Endothelial cell (in vitro differentiated cells): ENCODE data around the gene ITPKB. TPM values are rescaled to one million over a fixed set of nuclear protein-coding genes. Genes with fewer than 3 reads are reported as not detected.
"Not testable (repeated sequence)": the region's sequence is repeated elsewhere in the genome, so short reads cannot be mapped to it uniquely, and the experiment has no call there.

ENCODE experiments used
- DNase-seq: peaks from one replicate; pipeline ENCODE4 v3.0.0; 2021; ENCODE audit warnings: low spot score
- H3K27ac Mint-ChIP-seq: one replicate; pipeline ENCODE4 v1.8.0; 2021; ENCODE audit warnings: mixed read lengths, inconsistent platforms; ENCODE audit not compliant: unreplicated experiment
- H3K27me3 Mint-ChIP-seq: one replicate; pipeline ENCODE4 v1.8.0; 2021; ENCODE audit warnings: mild to moderate bottlenecking, moderate library complexity, mixed read lengths, inconsistent platforms; ENCODE audit not compliant: unreplicated experiment
- H3K36me3 Mint-ChIP-seq: one replicate; pipeline ENCODE4 v1.8.0; 2021; ENCODE audit warnings: mild to moderate bottlenecking, low read depth, mixed read lengths, inconsistent platforms; ENCODE audit not compliant: unreplicated experiment
- H3K4me1 Mint-ChIP-seq: one replicate; pipeline ENCODE4 v1.8.0; 2021; ENCODE audit warnings: mild to moderate bottlenecking, mixed read lengths, inconsistent platforms; ENCODE audit not compliant: unreplicated experiment
- H3K4me3 Mint-ChIP-seq: one replicate; pipeline ENCODE4 v1.8.0; 2021; ENCODE audit warnings: mild to moderate bottlenecking, mixed read lengths, inconsistent platforms; ENCODE audit not compliant: unreplicated experiment
- H3K9me3 Mint-ChIP-seq: one replicate; pipeline ENCODE4 v1.8.0; 2021; ENCODE audit warnings: mixed read lengths, inconsistent platforms; ENCODE audit not compliant: unreplicated experiment
- total RNA-seq: library from RNA; stranded (reverse); fragmentation: NEBNext Ultra II Directional; extraction: Animal tissue kit (Norgen Biotek cat#: 25700); gene quantifications from one replicate; pipeline ENCODE4 v1.2.1, GENCODE V29; 2021; ENCODE audit not compliant: unreplicated experiment
- TF ChIP-seq, protein P1 (sequence below): fragments of 200-600 bp; sonication (generic); IDR thresholded peaks from one replicate; pipeline ENCODE4 v1.5.0; 2021; ENCODE audit warnings: antibody characterized with exemption; ENCODE audit not compliant: unreplicated experiment

Gene ITPKB
- total RNA-seq, 1 donor from 2014 or later: 144 TPM

DNA sequence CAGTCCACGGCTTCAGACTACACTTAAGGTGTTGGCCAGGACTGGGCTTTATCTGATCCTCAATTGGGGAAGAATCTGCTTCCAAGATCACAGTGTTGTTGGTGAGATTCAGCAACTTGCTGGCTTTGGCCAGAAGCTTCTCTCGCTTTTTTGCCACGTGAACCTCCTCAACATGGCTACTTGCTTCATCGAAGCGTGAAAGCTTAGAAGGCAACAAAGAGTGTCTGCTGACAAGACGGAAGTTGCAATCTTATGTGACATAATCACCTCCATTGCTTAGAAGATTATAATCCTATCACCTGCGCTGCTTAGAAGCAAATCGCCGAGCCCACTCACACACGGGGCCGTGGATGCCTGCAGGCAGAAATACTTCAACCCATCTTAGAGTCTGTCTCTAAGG lies 10.4 kb upstream of the ITPKB start:
- H3K36me3 Mint-ChIP-seq: peaks cover 5% of the 10 kb centered on the region
- H3K4me3 Mint-ChIP-seq: no peak overlapping the region
- no peak for DNase-seq
- H3K27me3 Mint-ChIP-seq: peaks cover 7% of the 10 kb centered on the region
- H3K9me3 Mint-ChIP-seq: no peaks in the 10 kb centered on the region
- H3K4me1 Mint-ChIP-seq: peaks cover 7% of the 10 kb centered on the region
- TF ChIP-seq, protein P1, sequence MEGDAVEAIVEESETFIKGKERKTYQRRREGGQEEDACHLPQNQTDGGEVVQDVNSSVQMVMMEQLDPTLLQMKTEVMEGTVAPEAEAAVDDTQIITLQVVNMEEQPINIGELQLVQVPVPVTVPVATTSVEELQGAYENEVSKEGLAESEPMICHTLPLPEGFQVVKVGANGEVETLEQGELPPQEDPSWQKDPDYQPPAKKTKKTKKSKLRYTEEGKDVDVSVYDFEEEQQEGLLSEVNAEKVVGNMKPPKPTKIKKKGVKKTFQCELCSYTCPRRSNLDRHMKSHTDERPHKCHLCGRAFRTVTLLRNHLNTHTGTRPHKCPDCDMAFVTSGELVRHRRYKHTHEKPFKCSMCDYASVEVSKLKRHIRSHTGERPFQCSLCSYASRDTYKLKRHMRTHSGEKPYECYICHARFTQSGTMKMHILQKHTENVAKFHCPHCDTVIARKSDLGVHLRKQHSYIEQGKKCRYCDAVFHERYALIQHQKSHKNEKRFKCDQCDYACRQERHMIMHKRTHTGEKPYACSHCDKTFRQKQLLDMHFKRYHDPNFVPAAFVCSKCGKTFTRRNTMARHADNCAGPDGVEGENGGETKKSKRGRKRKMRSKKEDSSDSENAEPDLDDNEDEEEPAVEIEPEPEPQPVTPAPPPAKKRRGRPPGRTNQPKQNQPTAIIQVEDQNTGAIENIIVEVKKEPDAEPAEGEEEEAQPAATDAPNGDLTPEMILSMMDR: no peak
- H3K27ac Mint-ChIP-seq: no peak overlapping the region

DNA sequence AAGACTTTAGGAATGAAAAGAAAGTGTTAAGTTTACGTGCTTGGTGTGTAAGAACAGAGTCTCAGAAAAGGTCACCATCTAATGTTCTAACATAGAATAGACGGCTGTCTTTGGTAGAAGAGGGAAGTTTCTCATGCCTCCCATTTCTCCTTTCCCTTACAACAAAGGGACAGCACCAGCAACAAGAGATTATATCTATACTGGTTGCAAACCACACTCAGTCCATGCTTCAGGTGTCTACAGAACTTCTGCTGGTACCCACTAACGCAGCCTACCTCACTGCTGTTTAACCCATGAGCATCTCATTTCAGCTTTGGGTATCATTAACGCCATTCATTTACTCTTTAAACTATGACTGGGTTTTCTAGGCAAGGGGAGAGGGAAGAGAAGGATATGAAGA lies 9.2 kb upstream of the ITPKB start:
- Mint-ChIP-seq H3K36me3 (no peaks in the 10 kb centered on the region), H3K27ac (no peak overlapping the region), H3K9me3 (no peaks in the 10 kb centered on the region), H3K4me3 (no peak overlapping the region), H3K27me3 (peaks cover 3% of the 10 kb centered on the region), H3K4me1 (peaks cover under 1% of the 10 kb centered on the region)
- TF ChIP-seq, protein P1: no peak
- no peak for DNase-seq

DNA sequence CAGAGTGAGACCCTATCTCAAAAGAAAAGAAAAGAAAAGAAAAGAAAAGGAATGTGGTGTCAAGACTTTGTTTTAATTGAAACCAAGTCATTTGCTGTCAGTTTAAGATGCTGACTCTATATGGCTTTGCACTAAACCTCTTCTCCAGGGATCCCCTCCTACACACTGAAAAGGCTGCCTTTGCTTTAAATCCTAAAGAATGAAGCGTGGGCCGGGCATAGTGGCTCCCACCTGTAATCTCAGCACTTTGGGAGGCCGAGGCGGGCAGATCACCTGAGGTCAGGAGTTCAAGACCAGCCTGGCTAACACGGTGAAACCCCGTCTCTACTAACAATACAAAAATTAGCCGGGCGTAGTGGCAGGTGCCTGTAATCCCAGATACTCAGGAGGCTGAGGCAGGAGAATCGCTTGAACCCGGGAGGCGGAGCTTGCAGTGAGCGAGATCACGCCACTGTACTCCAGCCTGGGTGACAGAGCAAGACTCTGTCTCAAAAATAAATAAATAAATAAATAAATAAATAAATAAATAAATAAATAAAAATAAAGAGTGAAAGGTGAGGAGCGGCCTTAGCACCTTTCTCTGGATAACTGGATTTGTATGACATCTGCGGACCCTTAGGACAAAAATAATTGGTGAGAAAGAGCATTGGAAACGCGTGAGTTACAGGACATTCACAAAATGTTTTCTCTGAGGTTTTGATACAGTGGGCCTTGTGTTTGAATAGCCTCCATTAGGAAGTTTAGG lies 8.6 kb upstream of the ITPKB start:
- H3K27me3 Mint-ChIP-seq, H3K4me3 Mint-ChIP-seq, H3K36me3 Mint-ChIP-seq: not testable (repeated sequence)

DNA sequence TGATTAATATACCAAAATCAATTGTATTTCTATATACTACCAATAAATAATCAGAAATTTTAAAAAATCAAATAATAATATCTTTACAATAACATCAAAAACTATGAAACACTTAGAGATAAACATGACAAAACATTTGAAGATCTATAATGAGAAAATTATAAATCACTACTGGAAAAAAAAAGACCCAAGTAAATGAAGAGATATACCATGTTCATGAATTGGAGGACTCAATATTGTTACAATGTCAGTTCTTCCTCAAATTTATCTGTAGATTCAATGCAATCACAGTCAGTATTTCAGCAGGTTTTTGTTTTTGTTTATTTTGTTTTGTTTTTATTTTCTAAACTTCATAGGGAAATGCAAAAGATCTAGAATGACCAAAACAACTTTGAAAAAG lies 4.2 kb upstream of the ITPKB start:
- peaks cover 7% of the 10 kb centered on the region for H3K27me3 Mint-ChIP-seq
- peaks cover 12% of the 10 kb centered on the region for H3K4me1 Mint-ChIP-seq
- H3K36me3 Mint-ChIP-seq: no peaks in the 10 kb centered on the region
- DNase-seq: no peak
- TF ChIP-seq, protein P1: no peak
- H3K9me3 Mint-ChIP-seq: no peaks in the 10 kb centered on the region
- no peak overlapping the region for H3K4me3 Mint-ChIP-seq
- H3K27ac Mint-ChIP-seq: no peak overlapping the region

More for the DNA sequence above, 8.6 kb upstream of the ITPKB start:
- H3K27ac Mint-ChIP-seq, H3K9me3 Mint-ChIP-seq, DNase-seq, H3K4me1 Mint-ChIP-seq: not testable (repeated sequence)

DNA sequence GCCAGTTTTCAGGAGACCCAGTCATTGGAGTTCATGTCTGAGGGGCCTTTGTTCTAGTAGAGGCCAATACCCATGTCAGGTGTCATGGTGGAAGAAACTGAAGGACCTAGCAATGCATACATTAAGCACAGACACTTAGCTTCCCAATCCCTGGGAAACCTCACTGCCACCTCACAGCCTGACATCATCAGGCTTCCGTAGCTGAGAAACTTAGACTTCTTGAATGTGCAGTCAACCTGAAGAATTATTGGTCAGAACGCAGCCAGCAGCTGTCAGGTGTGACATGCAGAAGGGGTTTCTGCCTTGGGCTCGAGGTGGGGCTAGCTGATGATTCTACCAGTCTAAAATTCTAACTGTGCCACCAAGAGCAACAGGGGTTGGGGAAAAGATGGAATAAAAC lies 1.9 kb upstream of the ITPKB start:
- no peak for DNase-seq
- Mint-ChIP-seq H3K36me3 (peaks cover 3% of the 10 kb centered on the region), H3K4me3 (no peak overlapping the region), H3K27ac (no peak overlapping the region), H3K9me3 (no peaks in the 10 kb centered on the region), H3K4me1 (peaks cover 15% of the 10 kb centered on the region), H3K27me3 (peaks cover 7% of the 10 kb centered on the region)
- TF ChIP-seq, protein P1: no peak
